PC-9 (cell line): Measurements from ENCODE around the gene RASD2.

ENCODE experiments used
- EZH2 ChIP-seq: fragments of 200-600 bp; sonication (generic); IDR thresholded peaks from 2 replicates; pipeline ENCODE4 v1.8.0; 2017; ENCODE audit warnings: antibody characterized with exemption, low read depth
- TF ChIP-seq, protein P1 (sequence below): fragments of 200-600 bp; sonication (generic); conservative IDR thresholded peaks from 2 replicates; pipeline ENCODE4 v1.6.1; 2017; ENCODE audit warnings: mixed run types, antibody characterized with exemption, mild to moderate bottlenecking, moderate library complexity

GRCh38 chr22:35558719-35559118, 18.1 kb downstream of the RASD2 start:
- TF ChIP-seq, protein P1, sequence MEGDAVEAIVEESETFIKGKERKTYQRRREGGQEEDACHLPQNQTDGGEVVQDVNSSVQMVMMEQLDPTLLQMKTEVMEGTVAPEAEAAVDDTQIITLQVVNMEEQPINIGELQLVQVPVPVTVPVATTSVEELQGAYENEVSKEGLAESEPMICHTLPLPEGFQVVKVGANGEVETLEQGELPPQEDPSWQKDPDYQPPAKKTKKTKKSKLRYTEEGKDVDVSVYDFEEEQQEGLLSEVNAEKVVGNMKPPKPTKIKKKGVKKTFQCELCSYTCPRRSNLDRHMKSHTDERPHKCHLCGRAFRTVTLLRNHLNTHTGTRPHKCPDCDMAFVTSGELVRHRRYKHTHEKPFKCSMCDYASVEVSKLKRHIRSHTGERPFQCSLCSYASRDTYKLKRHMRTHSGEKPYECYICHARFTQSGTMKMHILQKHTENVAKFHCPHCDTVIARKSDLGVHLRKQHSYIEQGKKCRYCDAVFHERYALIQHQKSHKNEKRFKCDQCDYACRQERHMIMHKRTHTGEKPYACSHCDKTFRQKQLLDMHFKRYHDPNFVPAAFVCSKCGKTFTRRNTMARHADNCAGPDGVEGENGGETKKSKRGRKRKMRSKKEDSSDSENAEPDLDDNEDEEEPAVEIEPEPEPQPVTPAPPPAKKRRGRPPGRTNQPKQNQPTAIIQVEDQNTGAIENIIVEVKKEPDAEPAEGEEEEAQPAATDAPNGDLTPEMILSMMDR: no peak
- no peak for TF ChIP-seq EZH2
